GM18870 (cell line): ENCODE data around the gene B4GALT1.
A peak's percentile ranks its signal among the peaks of the same experiment; 100 is the strongest.
"Not testable (repeated sequence)": the region's sequence is repeated elsewhere in the genome, so short reads cannot be mapped to it uniquely, and the experiment has no call there.

Source experiments
- ATAC-seq: cut with Tn5 transposase; IDR thresholded peaks from one replicate; pipeline ENCODE4 v1.9.1; 2021; ENCODE audit warnings: moderate library complexity; ENCODE audit not compliant: unreplicated experiment

The B4GALT1 gene

GRCh38 chr9:33185406-33185805 lies 18.3 kb upstream of the B4GALT1 start:
- ATAC-seq: no peak

DNA sequence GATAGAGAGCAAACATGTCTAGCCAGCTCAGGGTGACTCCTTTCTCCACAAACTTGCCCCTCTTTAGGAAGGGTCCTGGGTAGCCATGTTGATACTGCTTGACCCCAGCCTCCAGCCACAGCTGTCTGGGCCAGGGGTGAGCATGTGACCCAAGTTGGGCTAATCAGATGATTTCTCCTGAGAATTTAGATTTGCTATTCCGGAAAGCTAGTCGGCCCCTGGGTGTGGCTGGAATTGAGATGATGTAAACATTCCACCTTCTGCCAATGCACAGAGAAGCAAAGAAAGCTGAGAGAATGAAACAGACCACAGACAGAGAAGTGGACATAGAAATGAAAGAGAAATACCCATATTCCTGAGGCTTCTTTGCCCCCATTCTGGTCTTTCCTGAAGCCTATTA lies 17.8 kb upstream of the B4GALT1 start:
- no peak for ATAC-seq

DNA sequence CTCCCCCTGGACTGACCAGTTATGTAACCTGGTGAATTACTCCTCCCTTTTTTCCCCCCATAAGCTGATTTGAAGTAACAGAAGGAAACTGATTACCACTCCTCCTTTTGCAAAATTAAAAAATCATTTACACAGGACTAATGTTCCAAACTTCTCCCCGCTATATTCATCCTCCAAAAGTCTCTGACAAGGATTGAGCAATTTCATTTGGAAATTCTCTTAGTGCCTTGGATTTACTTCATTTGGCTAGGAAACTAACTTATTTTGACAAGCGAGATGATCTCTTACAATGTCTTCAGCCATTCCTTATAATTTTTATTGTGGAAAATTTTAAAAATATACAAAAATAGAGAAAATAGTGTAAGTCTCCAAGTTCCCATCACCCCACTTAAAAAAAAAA lies 15.4 kb upstream of the B4GALT1 start:
- no peak for ATAC-seq

- no peak for ATAC-seq
Observed at GRCh38 chr9:33180526-33181184, 13.5 kb upstream of the B4GALT1 start.

DNA sequence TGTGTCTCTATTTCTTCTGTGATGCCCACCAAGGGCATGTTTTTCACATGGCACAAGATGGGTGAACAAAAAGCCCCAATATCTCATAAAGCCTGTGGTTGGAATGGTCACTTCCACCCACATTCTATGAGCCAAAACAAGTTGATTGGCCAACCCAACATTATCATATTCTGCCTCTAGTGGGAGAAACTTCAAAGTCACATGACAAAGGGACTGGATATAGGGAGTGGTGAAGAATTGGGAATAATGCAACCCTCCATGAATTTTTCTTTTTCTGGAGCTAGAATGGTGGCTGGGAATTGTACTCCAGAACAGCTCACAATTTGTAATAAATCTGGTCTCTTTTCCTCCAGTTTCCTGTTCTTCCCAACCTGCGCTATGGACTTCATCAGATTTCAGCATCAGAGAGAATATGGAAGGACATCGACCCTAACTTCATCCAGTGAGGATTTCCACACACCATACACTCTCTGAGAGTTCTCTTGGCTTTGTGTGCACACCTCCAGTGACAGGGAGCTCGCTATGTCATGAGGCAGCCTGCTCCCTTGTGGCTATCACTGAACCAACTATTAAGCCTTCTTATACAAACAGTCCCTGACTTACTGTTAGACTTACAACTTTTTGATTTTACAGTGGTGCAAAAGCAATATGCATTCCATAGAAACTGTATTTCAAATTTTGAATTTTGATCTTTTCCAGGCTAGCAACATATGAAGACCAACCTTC lies 12.0 kb upstream of the B4GALT1 start:
- no peak for ATAC-seq

DNA sequence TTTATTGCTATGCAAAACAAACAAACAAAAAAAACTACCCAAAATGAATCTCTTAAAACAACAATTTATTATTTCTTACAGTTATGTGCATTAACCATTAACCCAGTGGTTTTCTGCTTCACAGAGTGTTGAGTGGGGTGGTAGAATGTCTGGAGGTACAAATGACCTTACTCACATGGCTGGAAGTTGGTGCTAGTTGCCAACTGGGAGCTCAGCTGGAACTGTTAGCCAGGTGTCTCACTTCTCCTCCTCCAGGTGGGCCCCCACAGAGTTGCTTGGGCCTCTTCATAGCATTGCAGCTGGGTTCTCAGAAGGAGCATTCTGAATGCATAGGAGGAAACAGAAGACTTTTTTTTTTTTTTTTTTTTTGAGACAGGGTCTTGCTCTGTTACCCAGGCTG lies 10.5 kb upstream of the B4GALT1 start:
- peak; percentile 83 for ATAC-seq

DNA sequence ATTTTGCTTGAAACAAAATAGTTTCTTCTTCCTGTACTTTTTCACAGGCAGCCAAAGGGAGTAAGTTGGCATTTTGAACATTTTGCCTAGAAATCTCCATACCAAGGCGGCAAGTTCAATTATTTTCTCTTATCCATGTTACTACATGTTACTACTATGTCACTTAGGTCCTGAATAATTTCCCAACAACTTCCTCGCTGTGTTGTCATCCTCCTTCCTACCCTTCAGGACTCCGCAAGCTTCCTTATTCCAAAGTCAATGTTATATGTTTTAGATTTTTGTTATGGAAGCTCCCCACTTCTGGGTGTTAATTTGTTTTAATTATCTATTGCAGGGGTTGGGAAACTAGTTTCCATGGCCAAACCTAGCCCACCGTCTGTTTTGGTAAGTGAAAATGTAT lies 9.9 kb upstream of the B4GALT1 start:
- ATAC-seq: no peak

DNA sequence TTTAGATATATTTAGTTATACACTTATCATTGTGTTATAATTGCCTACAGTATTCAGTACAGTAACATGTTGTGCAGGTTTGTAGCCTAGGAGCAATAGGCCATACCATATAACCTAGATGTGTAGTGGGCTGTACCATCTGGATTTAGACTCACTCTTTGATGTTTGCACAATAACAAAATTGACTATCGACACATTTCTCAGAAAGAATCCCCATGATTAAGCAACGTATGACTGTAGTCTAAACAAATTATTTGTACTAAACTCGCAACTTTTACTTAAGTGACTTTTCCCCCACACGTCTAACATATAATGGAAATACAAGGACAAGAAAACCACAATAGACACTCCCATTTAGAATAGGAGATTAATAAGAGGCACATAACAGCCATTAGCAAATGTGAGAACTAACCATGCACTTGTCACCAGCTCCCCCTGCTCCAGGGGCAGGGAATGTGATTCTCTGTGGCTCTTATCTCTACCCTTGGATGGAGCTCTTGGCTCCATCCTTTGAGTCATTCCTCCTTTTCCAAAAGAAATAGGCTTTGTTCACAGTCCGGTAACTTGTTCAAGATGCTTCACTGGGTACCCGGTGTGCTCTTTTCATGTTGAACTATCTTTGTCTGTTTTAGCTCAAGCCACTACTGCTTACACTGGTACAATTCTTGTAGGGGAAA lies 8.7 kb upstream of the B4GALT1 start:
- no peak for ATAC-seq

GRCh38 chr9:33172256-33173238 lies 5.4 kb upstream of the B4GALT1 start:
- ATAC-seq: no peak

DNA sequence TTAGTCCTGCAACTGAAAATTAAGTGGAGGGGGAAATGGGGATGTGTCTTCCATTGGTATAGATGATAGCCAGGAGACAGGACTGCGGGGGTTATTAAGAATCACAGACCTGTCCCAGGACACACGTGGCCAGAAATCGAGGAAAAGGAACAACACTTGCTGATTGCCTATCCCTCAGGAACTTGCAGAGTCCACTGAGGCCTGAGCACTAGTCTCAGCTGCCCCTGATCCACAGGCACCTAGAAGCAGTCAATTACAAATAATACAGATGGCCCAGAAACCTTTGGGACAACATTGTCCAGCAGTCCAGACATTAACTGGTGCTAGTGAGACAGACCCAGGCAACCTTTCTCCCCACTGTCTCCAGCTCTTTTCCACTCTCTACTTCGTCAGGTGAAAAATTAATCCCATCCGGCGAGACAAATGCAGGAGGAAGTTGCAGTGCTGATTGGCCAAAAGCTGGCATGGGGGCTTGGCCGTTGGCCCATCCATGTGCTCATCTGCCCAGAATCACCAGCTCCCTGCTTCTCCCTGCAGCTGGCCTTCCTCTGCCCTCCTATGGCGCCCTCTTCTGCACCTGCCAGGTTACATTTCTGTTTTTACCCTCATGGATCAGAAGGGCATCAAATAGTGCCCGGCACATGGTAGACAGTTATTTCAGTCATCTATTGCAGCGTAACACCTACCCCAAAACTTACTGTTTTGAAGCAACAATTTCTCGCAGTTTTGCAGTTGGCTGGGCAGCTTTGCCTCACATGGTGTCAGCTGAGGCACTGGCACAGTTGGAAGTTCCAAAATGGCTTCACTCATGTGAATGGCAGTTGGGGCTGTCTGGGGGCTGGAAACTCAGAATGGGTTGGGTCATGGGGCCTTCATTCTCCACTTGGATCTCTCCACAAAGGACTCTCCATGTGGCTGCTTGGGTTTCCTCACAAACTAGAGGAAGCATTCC lies 3.6 kb upstream of the B4GALT1 start:
- ATAC-seq: no peak

GRCh38 chr9:33168941-33169544 lies 1.9 kb upstream of the B4GALT1 start:
- ATAC-seq: no peak

DNA sequence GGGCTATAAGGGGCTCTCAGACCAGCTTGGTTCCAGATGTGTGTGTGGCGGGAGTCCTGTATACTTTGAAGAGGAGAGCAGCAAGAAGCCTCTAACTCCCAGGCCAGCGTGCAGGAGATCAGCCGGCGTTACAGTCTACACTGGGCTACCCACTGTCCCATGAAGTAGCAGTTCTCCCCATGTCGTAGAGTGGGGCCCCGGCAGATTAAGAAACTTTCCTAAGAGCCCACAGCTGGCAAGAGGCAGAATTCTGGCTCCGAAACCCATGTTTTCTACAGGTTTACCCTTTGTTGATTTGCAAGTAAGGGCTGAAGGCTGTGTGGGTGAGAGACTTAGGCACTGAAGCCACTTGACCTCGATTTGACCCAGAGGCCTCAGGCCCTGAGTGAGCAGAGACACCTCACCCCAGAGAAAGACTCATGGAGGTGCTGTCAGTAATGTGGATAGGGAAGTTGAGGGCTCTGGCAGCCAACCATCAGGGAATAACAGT lies 881 bp upstream of the B4GALT1 start:
- ATAC-seq: no peak

- ATAC-seq: peak; percentile 1
Observed at GRCh38 chr9:33166231-33167083, 679 bp downstream of the B4GALT1 start.

DNA sequence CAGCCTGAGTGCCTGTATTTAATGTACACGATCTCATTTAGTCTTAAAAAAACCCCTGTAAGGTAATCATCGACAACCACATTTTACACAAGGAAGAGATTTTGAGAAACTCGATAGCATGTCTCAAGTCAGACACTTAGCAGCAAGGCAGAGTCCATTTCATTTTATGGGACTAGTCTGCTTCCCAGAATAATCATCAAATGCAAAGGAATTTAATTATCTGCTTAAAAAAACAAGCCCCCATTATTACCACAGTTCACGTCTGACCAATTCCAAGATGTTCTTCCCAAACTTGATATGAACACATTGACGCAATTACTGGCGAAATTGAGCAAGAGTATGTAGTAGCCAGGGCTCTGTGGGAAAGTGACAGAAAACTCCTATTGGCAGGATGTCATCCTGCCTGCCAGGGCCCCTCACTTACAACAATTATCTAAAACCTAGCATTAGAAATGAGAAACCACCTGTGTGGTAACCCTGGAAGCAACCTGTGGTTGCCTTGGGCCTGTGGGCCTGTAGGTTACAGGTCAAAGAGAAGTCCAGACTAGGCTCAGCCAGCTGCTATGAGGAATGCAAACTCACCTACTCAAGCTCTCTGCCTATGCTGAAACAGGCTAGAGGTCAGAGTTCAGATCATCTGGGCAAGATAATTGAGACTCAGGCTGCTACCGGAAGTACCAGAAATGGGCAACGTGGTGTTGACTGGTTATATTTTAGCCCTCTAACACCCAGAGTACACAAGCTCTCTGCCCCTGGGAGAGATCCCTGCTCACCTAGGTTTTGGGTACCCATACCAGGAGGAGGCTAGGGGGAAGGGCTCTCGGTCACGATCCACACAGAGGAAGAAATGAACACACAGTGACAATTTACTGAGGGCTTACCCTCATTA lies 1.6 kb downstream of the B4GALT1 start:
- ATAC-seq: peak; percentile 28

DNA sequence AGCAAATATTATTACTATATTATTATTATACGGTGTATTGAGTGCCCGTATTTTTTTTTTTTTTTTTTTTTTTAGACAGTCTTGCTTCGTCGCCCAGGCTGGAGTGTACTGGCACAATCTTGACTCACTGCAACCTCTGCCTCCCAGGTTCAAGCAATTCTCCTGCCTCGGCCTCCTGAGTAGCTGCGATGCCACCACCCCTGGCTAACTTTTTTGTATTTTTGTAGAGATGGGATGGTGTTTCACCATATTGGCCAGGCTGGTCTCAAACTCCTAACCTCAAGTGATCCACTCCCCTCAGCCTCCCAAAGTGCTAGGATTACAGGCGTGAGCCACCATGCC lies 2.2 kb downstream of the B4GALT1 start:
- ATAC-seq: not testable (repeated sequence)

DNA sequence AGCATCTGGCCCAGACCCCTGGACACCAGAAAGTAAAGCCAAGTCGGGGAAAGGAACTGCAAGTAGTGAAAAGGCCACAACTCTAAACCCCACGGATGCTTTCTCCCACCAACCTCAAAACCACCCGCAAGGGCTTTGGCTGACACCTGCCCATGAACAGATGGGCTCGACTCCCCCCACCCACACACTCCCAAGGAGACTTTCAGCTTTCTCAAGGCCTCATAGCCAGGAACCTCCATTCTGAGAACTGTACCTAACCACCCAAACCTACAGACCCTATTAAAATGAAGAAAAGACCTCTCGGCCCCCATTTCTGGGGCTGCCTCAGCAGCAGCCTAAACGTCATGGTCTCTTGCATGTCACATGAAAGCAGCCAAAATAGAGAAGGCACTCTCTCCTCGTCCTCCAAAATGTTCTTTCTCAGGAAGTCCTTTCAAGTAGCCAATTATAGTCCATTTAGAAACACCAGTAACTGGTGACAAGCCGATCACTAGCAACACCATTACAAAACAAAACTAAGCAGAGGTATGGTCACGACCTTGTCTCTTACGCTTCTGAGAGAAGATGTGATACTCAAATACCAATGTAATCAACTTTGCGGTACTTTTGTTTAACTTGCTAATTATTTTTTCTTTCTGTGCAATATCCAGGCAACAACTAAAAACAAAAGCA lies 2.9 kb downstream of the B4GALT1 start:
- ATAC-seq: peak; percentile 15
